GM21529 (cell line): ENCODE results near the gene COG1.
A peak's percentile ranks its signal among the peaks of the same experiment; 100 is the strongest.
"Not testable (repeated sequence)": the region's sequence is repeated elsewhere in the genome, so short reads cannot be mapped to it uniquely, and the experiment has no call there.

ENCODE experiments used
- ATAC-seq: cut with Tn5 transposase; IDR thresholded peaks from one replicate; pipeline ENCODE4 v1.9.1; 2021; ENCODE audit not compliant: unreplicated experiment

Gene COG1

GRCh38 chr17:73192894-73193701 lies at the start of gene COG1:
Gene COG1 (plus strand): TSS chr17:73193055. CDS start chr17:73193070, 15 bp downstream.
- ATAC-seq: peak; percentile 66

- ATAC-seq: not testable (repeated sequence)
Observed at GRCh38 chr17:73144209-73144608, 48.6 kb upstream of the COG1 start.

- ATAC-seq: no peak
Observed at GRCh38 chr17:73145641-73146040, 47.2 kb upstream of the COG1 start.

- not testable (repeated sequence) for ATAC-seq
Observed at GRCh38 chr17:73147791-73148190, 45.1 kb upstream of the COG1 start.

GRCh38 chr17:73148540-73149334 lies 44.1 kb upstream of the COG1 start:
- no peak for ATAC-seq

GRCh38 chr17:73150622-73151300 lies 42.1 kb upstream of the COG1 start:
- ATAC-seq: not testable (repeated sequence)

- ATAC-seq: no peak
Observed at GRCh38 chr17:73151916-73152632, 40.8 kb upstream of the COG1 start.

GRCh38 chr17:73155410-73156165 lies 37.3 kb upstream of the COG1 start:
- ATAC-seq: no peak

- ATAC-seq: peak; percentile 69
Observed at GRCh38 chr17:73156166-73156840, 36.6 kb upstream of the COG1 start.

GRCh38 chr17:73156887-73157520 lies 35.9 kb upstream of the COG1 start:
- peak; percentile 55 for ATAC-seq

GRCh38 chr17:73157521-73157890 lies 35.3 kb upstream of the COG1 start:
- no peak for ATAC-seq

- no peak for ATAC-seq
Observed at GRCh38 chr17:73158133-73158532, 34.7 kb upstream of the COG1 start.

- ATAC-seq: no peak
Observed at GRCh38 chr17:73160980-73161630, 31.8 kb upstream of the COG1 start.

GRCh38 chr17:73163043-73163442 lies 29.8 kb upstream of the COG1 start:
- ATAC-seq: no peak

- ATAC-seq: no peak
Observed at GRCh38 chr17:73165616-73166404, 27.0 kb upstream of the COG1 start.

- ATAC-seq: no peak
Observed at GRCh38 chr17:73166731-73167581, 25.9 kb upstream of the COG1 start.

- no peak for ATAC-seq
Observed at GRCh38 chr17:73168667-73169066, 24.2 kb upstream of the COG1 start.
